Large intestine (tissue), 1 donor: ENCODE measurements around the gene RMND1. TPM values are rescaled to one million over a fixed set of nuclear protein-coding genes. Genes with fewer than 3 reads are reported as not detected.

Experiments
- polyA plus RNA-seq: library from polyadenylated mRNA; unstranded; fragments of 120-200 nt; gene quantifications from one replicate; pipeline ENCODE4 v1.2.1, GENCODE V29; 2013

RMND1 gene
- polyA plus RNA-seq, 1 donor = 41.2 TPM

Other genes with a start within 250 kb of the RMND1 start
- gene AKAP12, start 212.2 kb downstream of the RMND1 start, polyA plus RNA-seq = 62.7 TPM
- 16.0 TPM for gene ZBTB2, start 60.6 kb downstream of the RMND1 start, polyA plus RNA-seq
- gene CCDC170, start 41.9 kb upstream of the RMND1 start, polyA plus RNA-seq = 1.6 TPM